ENCODE data around the gene SLC10A7.

Gene SLC10A7

DNA sequence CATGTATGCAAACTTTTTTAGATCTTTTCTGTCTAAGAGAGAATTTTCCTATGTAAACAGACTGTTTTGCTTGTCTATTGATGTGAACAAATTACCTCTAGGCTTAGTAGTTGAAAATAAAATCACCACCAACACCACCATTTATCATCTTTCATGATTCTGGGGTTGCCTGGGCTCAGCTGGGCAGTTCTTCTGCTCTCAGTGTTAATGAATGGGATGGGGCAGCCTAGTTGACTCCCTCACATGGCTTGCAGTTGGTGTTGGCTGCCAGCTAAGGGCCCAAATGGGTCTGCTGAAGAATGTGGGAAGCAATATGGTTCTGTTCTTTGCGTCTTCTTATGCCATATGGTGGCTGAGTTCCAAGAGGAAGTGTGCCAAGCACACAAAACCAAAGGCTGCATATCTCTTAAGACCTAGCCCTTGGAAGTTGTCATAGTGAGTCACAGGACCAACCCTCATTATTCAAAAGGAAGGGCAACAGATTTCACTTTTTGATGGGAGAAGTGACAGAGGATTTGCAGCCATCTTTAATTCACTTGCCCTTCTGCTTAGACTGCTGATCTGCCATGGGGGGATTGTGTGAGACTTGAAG is 289.5 kb downstream of the SLC10A7 start:
- Histone ChIP-seq H3K9ac (ENCODE audit: low read length) (no peak overlapping the region), H3K27ac (ENCODE audit: low read length) (no peak overlapping the region), H3K36me3 (ENCODE audit: control insufficient read depth, low read depth, low read length) (no peaks in the 10 kb centered on the region), H3K4me3 (ENCODE audit: low read length) (no peak overlapping the region), H3K4me1 (ENCODE audit: control insufficient read depth, low read depth, low read length) (peaks cover 4% of the 10 kb centered on the region), H3K9me3 (ENCODE audit: control insufficient read depth, low read depth, low read length) (no peaks in the 10 kb centered on the region), H3K27me3 (ENCODE audit: control insufficient read depth, insufficient read depth, low read length) (no peaks in the 10 kb centered on the region)

DNA sequence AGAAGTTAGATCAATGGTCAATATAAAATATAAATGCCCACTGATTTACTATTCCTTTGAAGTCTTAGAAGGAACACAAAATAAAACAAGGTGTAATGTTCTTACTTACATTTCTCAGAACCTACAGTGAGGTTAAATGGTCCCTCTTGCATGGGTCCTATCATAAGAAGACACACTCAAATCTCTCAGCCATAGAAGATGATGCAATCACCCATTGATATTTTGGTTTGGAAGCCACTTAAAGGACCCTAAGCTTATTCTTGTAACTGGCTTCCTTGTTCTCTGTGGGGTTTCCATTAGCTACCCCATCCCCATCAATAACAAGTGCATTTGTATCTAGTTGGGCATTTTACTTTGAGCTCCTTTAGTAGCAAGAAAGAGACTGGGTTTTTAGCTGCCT is 292.3 kb downstream of the SLC10A7 start:
- H3K27ac ChIP-seq (ENCODE audit: low read length) = no peak overlapping the region
- no peaks in the 10 kb centered on the region for H3K4me1 ChIP-seq (ENCODE audit: control insufficient read depth, low read depth, low read length)
- no peaks in the 10 kb centered on the region for H3K27me3 ChIP-seq (ENCODE audit: control insufficient read depth, insufficient read depth, low read length)
- H3K36me3 ChIP-seq (ENCODE audit: control insufficient read depth, low read depth, low read length) = no peaks in the 10 kb centered on the region
- no peaks in the 10 kb centered on the region for H3K9me3 ChIP-seq (ENCODE audit: control insufficient read depth, low read depth, low read length)
- H3K4me3 ChIP-seq (ENCODE audit: low read length) = no peak overlapping the region
- no peak overlapping the region for H3K9ac ChIP-seq (ENCODE audit: low read length)

DNA sequence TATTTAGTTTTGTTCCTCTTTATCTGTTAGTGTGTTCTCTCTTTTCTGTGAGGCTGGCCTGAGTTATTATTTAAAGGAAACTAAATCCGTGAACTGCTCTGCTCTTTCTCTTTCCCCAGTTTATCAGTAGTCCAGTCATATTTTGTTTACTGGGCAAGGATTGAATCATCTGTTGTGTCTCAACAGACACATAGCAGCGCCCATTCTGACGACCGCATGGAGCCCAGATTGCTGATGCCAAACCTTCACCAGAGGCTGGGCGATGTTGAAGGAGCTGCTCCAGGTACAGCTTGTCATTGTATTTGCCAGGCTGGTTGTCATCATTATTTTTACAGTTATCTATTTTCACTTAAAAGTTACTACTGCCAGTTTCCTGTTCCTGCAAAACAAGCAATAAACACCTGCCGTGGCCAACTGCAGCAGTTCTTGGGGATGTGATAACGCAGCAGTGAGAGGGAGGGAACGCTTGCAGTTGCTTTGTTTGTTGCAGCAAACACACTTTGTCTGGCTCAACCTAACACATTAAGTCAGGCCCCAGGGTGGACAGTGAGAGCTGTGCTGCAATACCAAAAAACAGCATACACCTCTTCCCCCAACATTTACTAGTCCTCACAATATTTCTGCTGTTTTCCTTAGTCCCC is 297.3 kb downstream of the SLC10A7 start:
- H3K4me1 ChIP-seq (ENCODE audit: control insufficient read depth, low read depth, low read length) = no peaks in the 10 kb centered on the region
- H3K9me3 ChIP-seq (ENCODE audit: control insufficient read depth, low read depth, low read length) = no peaks in the 10 kb centered on the region
- H3K27ac ChIP-seq (ENCODE audit: low read length) = no peak overlapping the region
- no peak overlapping the region for H3K4me3 ChIP-seq (ENCODE audit: low read length)
- H3K9ac ChIP-seq (ENCODE audit: low read length) = no peak overlapping the region
- no peaks in the 10 kb centered on the region for H3K27me3 ChIP-seq (ENCODE audit: control insufficient read depth, insufficient read depth, low read length)
- no peaks in the 10 kb centered on the region for H3K36me3 ChIP-seq (ENCODE audit: control insufficient read depth, low read depth, low read length)

DNA sequence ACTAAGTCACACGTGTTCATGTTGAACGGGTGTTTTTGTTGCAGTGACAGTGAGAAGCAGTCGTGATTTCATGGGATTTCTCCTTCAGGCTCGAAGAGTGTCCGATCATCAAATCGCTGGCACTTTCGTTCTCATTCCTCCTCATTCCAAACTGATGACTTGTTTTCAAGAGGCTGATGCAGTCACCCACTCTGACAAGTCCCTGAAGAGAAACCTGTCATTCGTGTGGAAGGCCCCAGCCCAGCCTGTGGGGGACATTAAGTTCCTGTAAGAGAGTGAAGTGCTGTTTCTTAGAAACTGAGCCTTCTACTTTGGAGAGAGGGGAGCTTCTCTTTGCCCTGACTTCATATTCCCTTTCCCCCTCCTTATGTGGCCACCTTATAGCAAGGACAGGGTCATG is 299.4 kb downstream of the SLC10A7 start:
- no peak overlapping the region for H3K27ac ChIP-seq (ENCODE audit: low read length)
- H3K9ac ChIP-seq (ENCODE audit: low read length) = no peak overlapping the region
- H3K27me3 ChIP-seq (ENCODE audit: control insufficient read depth, insufficient read depth, low read length) = no peaks in the 10 kb centered on the region
- no peaks in the 10 kb centered on the region for H3K4me1 ChIP-seq (ENCODE audit: control insufficient read depth, low read depth, low read length)
- H3K36me3 ChIP-seq (ENCODE audit: control insufficient read depth, low read depth, low read length) = no peaks in the 10 kb centered on the region
- no peaks in the 10 kb centered on the region for H3K9me3 ChIP-seq (ENCODE audit: control insufficient read depth, low read depth, low read length)
- no peak overlapping the region for H3K4me3 ChIP-seq (ENCODE audit: low read length)

DNA sequence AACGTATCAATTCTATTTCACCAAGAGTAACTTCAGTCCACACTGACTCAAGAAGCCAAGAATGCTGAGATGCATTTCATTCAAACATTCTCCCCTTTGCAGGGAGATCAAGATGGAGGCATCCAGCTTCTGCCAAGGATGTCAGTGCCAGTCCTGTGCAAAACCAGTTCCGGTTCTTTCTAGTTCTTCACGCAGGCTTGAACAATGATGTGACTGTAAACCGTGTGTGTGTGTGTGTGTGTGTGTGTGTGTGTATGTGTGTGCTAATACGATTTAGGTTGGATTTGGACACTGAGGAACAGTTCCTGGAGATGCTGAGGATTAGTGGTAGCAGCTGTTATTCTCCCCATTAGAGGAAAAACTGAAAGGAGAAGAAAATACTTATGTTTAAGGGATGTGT is 307.5 kb downstream of the SLC10A7 start, which contains the start of gene REELD1:
REELD1 (plus strand) TSS at position 301 of the 400 bp plus-strand sequence. CDS start 2,415 bp downstream, outside the sequence.
- Histone ChIP-seq H3K36me3 (ENCODE audit: control insufficient read depth, low read depth, low read length) (no peaks in the 10 kb centered on the region), H3K27me3 (ENCODE audit: control insufficient read depth, insufficient read depth, low read length) (no peaks in the 10 kb centered on the region), H3K4me3 (ENCODE audit: low read length) (no peak within 1 kb of the TSS), H3K9ac (ENCODE audit: low read length) (no peak within 1 kb of the TSS), H3K27ac (ENCODE audit: low read length) (no peak within 1 kb of the TSS), H3K9me3 (ENCODE audit: control insufficient read depth, low read depth, low read length) (no peaks in the 10 kb centered on the region), H3K4me1 (ENCODE audit: control insufficient read depth, low read depth, low read length) (no peaks in the 10 kb centered on the region)

- Histone ChIP-seq H3K27ac (ENCODE audit: low read length) (no peak overlapping the region), H3K9me3 (ENCODE audit: control insufficient read depth, low read depth, low read length) (no peaks in the 10 kb centered on the region), H3K4me1 (ENCODE audit: control insufficient read depth, low read depth, low read length) (no peaks in the 10 kb centered on the region), H3K36me3 (ENCODE audit: control insufficient read depth, low read depth, low read length) (no peaks in the 10 kb centered on the region), H3K27me3 (ENCODE audit: control insufficient read depth, insufficient read depth, low read length) (no peaks in the 10 kb centered on the region), H3K9ac (ENCODE audit: low read length) (no peak overlapping the region), H3K4me3 (ENCODE audit: low read length) (no peak overlapping the region)
Observed at GRCh38 chr4:146212781-146213180, 309.0 kb downstream of the SLC10A7 start.

- Histone ChIP-seq H3K27me3 (ENCODE audit: control insufficient read depth, insufficient read depth, low read length) (no peaks in the 10 kb centered on the region), H3K27ac (ENCODE audit: low read length) (no peak overlapping the region), H3K9ac (ENCODE audit: low read length) (no peak overlapping the region), H3K36me3 (ENCODE audit: control insufficient read depth, low read depth, low read length) (no peaks in the 10 kb centered on the region), H3K4me1 (ENCODE audit: control insufficient read depth, low read depth, low read length) (no peaks in the 10 kb centered on the region), H3K4me3 (ENCODE audit: low read length) (no peak overlapping the region), H3K9me3 (ENCODE audit: control insufficient read depth, low read depth, low read length) (no peaks in the 10 kb centered on the region)
Observed at GRCh38 chr4:146211440-146211839, 310.3 kb downstream of the SLC10A7 start.

- no peaks in the 10 kb centered on the region for H3K36me3 ChIP-seq (ENCODE audit: control insufficient read depth, low read depth, low read length)
- no peak overlapping the region for H3K9ac ChIP-seq (ENCODE audit: low read length)
- H3K4me1 ChIP-seq (ENCODE audit: control insufficient read depth, low read depth, low read length) = no peaks in the 10 kb centered on the region
- no peaks in the 10 kb centered on the region for H3K9me3 ChIP-seq (ENCODE audit: control insufficient read depth, low read depth, low read length)
- no peak overlapping the region for H3K27ac ChIP-seq (ENCODE audit: low read length)
- no peaks in the 10 kb centered on the region for H3K27me3 ChIP-seq (ENCODE audit: control insufficient read depth, insufficient read depth, low read length)
- no peak overlapping the region for H3K4me3 ChIP-seq (ENCODE audit: low read length)
Observed at GRCh38 chr4:146210890-146211289, 310.9 kb downstream of the SLC10A7 start.

DNA sequence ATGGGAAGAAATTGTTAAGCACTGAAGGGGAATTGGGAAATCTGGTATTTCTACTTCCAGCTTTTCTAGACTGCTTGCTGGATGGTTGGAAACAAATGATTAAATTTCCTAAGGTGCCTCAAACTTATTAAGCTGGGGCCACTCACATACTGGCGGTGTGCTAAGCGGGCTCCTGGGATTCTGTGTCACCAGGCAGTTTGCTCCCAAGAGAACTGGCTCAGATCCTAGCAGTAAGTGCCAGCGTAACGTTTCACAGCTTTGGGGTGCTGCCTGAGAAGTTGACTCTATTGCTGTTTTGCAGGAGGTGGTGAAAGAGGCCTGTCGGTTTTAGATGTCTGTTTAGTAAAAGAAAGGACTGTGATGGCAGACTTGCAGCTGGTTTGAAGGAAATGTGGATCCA is 314.3 kb downstream of the SLC10A7 start:
- H3K4me3 ChIP-seq (ENCODE audit: low read length) = no peak overlapping the region
- H3K27me3 ChIP-seq (ENCODE audit: control insufficient read depth, insufficient read depth, low read length) = no peaks in the 10 kb centered on the region
- H3K4me1 ChIP-seq (ENCODE audit: control insufficient read depth, low read depth, low read length) = no peaks in the 10 kb centered on the region
- no peak overlapping the region for H3K9ac ChIP-seq (ENCODE audit: low read length)
- H3K36me3 ChIP-seq (ENCODE audit: control insufficient read depth, low read depth, low read length) = no peaks in the 10 kb centered on the region
- H3K9me3 ChIP-seq (ENCODE audit: control insufficient read depth, low read depth, low read length) = no peaks in the 10 kb centered on the region
- H3K27ac ChIP-seq (ENCODE audit: low read length) = no peak overlapping the region
